Stimulated activated CD4-positive, alpha-beta T cell treated with anti-CD3 and anti-CD28 coated beads, Interleukin-15, amount 100 ng/mL, for 1 hour (primary cell): ENCODE results near the gene CALML3.

Experiments used
- DNase-seq, 2 donors: peaks; one replicate each; pipeline ENCODE4 v3.0.0-alpha.2; 2020; ENCODE audit warnings: low read depth in 1 of 2, low spot score in 1 of 2

CALML3 gene

DNA sequence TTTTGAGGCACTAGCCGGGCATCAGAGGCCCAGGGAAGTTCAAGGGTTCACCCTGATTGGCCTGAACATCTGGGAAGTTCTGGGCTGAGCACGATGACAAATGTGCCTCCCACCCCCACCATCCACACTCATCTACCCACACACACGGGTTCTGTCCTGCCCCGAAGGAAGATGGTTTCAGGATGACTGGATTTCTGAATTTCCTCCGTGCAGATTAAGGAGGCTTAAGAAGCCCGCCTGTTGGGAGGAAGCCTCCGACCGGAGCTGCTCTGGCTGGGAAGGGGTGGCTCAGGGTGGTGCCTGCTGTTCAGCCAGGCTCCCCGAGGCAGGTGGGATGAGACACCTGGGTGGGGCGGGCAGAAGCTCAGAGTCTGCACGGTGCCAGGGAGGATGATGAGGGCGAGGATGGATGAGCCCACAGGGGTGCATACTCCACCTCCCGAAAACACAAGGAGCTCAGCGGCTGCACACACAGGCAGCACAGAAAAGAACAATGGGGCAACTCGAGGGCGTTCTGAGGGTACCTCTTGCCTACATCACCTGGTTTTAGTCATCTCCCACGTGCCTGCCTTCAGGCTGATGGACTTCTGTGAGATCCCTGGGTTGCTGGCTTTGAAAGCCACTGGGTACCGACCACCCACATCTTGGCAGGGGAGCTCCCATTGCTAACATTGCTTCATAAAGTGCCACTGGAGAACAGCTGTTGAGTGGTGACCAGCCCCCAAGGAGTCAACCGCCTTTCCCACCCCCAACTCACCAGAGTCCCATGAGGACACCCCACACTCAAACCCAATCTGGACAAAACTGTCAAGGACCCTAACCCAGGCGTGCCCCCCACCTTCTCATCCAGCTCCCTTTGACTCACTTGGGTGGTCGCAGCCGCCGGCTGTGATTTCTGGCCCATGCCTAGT lies 41.2 kb downstream of the CALML3 start:
- no peak for DNase-seq

GRCh38 chr10:5566614-5567013 lies 41.9 kb downstream of the CALML3 start:
- DNase-seq = peak in 1 of 2 donors; percentile 27

DNA sequence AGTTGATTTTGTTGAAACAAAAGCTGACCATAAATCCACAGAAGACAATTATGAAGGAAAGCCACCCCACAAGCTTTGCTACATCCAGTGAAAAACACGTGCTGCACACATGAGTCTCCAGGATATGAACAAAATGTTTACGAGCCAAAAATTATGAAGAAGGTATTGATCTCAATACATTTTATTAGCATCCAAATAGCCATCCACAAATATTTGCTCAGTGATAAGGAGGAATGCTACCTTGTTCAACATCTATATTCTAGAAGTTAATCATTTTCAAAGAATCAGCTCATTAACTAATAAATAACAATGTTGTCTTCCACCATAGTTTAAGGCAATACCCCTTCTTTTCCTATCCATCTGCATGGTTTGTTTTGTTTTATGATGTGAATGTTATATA lies 42.7 kb downstream of the CALML3 start:
- no peak for DNase-seq

DNA sequence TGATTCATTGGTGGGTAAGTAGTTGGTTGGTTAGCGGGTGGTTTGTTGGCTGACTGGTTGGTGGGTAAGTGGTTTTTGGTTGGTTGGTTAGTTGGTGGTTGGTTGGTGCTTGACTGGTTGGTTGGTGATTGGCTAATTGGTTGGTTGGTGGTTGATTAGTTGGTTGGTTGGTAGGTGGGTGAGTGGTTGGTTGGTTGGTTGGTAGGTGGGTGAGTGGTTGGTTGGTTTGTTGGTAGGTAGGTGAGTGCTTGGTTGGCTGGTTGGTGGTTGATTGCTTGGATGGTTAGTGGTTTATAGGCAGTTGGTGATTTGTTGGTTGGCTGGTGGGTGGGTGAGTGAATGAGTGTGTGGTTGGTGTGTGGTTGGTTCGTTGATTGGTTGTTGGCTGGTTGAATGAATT lies 44.2 kb downstream of the CALML3 start:
- DNase-seq = no peak

DNA sequence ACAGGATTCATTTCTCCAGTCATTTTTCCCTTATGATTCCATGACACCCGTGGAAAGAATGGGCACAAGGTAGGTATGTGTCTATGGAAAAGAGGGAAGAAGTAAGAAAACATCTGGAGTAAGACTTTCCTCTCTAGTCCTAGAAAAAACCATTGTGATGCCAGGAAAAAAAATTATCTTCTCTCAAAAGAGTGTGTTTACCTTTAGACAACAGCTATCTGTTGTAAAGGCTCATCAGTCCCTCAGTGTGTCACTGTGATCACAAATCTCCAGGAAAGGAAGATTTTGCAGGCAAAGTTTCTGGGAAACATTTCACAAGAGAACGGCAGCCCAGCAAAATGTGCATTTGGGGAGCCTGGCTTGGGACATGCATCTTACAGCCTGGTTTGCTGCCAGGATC lies 44.8 kb downstream of the CALML3 start:
- DNase-seq = no peak

GRCh38 chr10:5570007-5570655 lies 45.4 kb downstream of the CALML3 start:
- no peak for DNase-seq

DNA sequence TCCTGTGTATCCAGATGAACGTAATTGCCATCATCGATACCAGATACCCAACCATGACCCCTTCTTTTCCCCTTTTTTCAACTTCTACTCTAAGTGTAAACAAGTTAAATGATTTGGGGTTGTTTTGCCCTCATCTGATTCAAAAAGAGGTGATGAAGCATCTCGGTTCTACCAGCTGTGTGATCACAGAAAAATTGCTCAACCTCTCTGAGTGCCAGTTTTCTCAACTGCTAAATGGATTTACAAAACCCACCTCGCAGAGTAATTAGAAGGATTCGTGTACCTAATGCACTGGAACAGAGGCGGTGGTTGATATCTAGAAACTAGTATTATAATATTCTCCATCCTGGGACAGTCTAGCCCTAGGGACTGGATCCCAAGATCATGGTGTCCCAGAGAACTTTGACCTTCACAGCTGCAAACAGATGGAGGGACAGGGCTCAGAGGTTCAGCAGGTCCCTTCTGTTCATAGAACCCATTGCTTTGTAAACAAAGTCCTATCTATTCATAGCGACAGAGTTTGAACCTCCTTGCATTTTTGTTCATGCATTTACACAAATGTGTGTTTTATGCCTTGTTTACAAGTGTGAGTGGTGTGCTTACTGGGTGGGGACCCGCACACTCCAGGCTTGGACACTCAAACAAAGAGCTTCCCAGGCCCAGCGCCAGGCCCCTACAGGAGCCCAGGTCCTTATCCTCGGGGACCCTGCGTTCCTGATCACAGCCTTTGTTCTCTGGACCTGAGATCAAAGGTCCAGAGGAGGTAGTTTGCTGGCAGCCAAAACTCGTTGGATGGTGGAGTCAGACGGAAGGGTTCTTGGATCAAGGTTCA lies 46.4 kb downstream of the CALML3 start:
- no peak for DNase-seq

DNA sequence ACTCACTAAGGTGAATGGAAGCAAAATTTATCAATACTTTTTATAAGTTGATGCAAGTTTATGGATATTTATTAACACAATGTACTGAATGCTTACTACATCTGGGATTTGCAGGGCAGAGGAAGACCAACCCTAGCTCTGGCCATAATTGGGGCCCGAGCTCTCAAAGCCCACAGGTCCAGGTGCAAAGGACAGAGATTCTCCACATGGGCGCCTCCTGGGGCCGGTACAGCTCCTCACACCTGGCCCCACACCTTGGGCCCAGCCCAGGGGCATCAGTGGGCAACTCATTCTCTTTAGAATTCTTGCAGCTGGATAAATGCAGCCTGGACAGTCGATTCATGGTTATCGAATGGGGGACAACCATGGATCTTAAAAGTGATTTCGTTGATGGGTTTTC lies 47.1 kb downstream of the CALML3 start:
- DNase-seq = no peak

- DNase-seq = no peak
Measured at GRCh38 chr10:5573319-5573950, 48.7 kb downstream of the CALML3 start.

- no peak for DNase-seq
Measured at GRCh38 chr10:5573968-5574641, 49.3 kb downstream of the CALML3 start.

GRCh38 chr10:5574642-5575131 lies 49.9 kb downstream of the CALML3 start:
- no peak for DNase-seq

- DNase-seq = no peak
Measured at GRCh38 chr10:5575144-5575481, 50.4 kb downstream of the CALML3 start.

DNA sequence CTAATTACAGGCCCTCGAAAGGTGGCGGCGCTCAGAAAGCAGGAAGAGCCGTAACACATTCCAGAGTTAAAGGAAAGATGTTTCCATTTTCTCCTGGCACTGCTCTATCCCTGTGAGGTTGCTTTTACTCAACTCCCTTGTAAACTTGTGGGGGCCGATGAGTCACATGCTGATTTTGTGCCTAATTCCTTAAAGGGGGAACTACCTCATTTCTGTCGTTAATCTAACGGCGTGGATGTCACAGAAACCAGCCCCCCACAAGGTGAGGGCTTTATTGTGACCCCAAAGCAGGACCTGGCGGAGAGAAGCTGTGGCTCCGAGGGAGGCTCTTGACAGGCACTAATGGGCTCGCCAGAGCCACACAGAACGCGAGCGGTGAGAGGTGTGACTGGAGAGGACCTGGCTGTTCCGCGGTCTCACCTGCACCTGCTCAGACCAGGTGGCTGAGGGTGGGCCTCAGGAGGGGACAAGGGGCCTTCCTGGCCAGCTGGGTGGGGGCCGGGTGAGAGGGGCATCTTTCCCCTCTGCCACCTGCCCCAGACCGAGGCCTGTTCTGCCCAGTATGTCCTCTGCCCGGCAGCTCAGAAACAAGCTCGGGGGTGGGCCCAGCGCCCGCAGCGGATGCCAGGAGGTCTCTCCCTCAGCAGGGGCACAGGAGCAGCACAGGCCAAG lies 50.9 kb downstream of the CALML3 start:
- DNase-seq = no peak

DNA sequence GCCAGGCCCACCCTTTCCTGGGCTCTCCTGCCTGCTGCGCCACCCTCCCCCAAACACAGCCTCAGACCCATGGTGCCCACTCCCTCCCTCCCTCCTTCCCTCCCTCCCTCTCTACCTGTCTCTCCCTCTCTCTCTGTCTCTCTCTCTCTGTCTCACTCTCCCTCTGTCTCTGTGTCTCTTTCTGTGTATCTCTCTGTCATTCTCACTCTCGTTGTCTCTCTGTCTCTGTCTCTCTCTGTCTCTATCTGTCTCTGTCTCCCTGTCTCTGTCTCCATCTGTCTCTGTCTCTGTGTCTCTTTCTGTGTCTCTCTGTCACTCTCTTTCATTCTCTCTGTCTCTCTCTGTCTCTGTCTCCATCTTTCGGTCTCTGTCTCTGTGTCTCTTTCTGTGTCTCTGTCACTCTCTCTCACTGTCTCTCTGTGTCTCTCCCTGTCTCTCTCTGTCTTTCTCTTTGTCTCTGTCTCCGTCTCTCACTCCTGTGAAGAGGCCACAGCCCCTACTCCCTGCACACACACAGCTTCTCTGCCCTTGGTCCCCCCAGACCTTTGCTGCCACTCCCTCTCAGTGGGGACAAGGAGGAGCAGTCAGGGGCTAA lies 51.5 kb downstream of the CALML3 start:
- no peak for DNase-seq
